SK-N-SH treated with all-trans-retinoic acid at 6 μM for 48 hours (cell line): ENCODE data around the gene ACTL9.

Source experiments
- ATAC-seq: fragments of 200-7000 bp; cut with Tn5 transposase; 3 replicates; pipeline ENCODE4 v1.9.1; 2020; ENCODE audit warnings: mild to moderate bottlenecking, moderate library complexity
- ARNTL ChIP-seq: fragments of 450-650 bp; formaldehyde crosslinking; IDR thresholded peaks from 2 replicates; pipeline ENCODE4 v1.5.0; 2020; ENCODE audit warnings: low read depth, mild to moderate bottlenecking, moderate library complexity, borderline replicate concordance
- BACH2 ChIP-seq: fragments of 250-450 bp; sonication (Bioruptor Pico); IDR thresholded peaks from 2 replicates; pipeline ENCODE4 v1.9.0; 2021; ENCODE audit warnings: mild to moderate bottlenecking, borderline replicate concordance
- CSDC2 ChIP-seq: fragments of 250-450 bp; sonication (Bioruptor Pico); IDR thresholded peaks from 2 replicates; pipeline ENCODE4 v1.5.0; 2020; ENCODE audit warnings: mild to moderate bottlenecking, moderate library complexity
- ESRRG ChIP-seq: fragments of 250-450 bp; sonication (Bioruptor Pico); IDR thresholded peaks from 2 replicates; pipeline ENCODE4 v1.6.1; 2021; ENCODE audit warnings: mild to moderate bottlenecking
- GLIS3 ChIP-seq: fragments of 250-450 bp; sonication (Bioruptor Pico); IDR thresholded peaks from 2 replicates; pipeline ENCODE4 v1.5.0; 2020; ENCODE audit warnings: mild to moderate bottlenecking, moderate library complexity
- ISL1 ChIP-seq: fragments of 250-450 bp; sonication (Bioruptor Pico); IDR thresholded peaks from 2 replicates; pipeline ENCODE4 v2.1.2; 2022; ENCODE audit warnings: mild to moderate bottlenecking, moderate library complexity
- OSR1 ChIP-seq: fragments of 250-450 bp; sonication (Bioruptor Pico); IDR thresholded peaks from 2 replicates; pipeline ENCODE4 v1.8.0; 2022; ENCODE audit warnings: moderate library complexity, mild to moderate bottlenecking, inconsistent platforms
- PPARA ChIP-seq: fragments of 250-450 bp; sonication (Bioruptor Pico); IDR thresholded peaks from 2 replicates; pipeline ENCODE4 v1.5.0; 2020; ENCODE audit warnings: mild to moderate bottlenecking, borderline replicate concordance
- RARB ChIP-seq: fragments of 250-450 bp; sonication (Bioruptor Pico); IDR thresholded peaks from 2 replicates; pipeline ENCODE4 v1.8.0; 2021; ENCODE audit warnings: mild to moderate bottlenecking, moderate library complexity
- SNAI2 ChIP-seq: fragments of 250-450 bp; sonication (Bioruptor Pico); IDR thresholded peaks from 2 replicates; pipeline ENCODE4 v1.5.0; 2020; ENCODE audit warnings: mild to moderate bottlenecking, moderate library complexity
- TCF4 ChIP-seq: fragments of 250-450 bp; sonication (Bioruptor Pico); IDR thresholded peaks from 2 replicates; pipeline ENCODE4 v1.8.0; 2021; ENCODE audit warnings: mild to moderate bottlenecking, moderate library complexity, borderline replicate concordance
- TOX ChIP-seq: fragments of 250-450 bp; sonication (Bioruptor Pico); IDR thresholded peaks from 2 replicates; pipeline ENCODE4 v1.8.0; 2021; ENCODE audit warnings: mild to moderate bottlenecking, moderate library complexity, borderline replicate concordance
- ZC3H10 ChIP-seq: fragments of 250-450 bp; sonication (Bioruptor Pico); IDR thresholded peaks from 2 replicates; pipeline ENCODE4 v1.5.1; 2021; ENCODE audit warnings: mild to moderate bottlenecking, moderate library complexity
- ZFP3 ChIP-seq: fragments of 250-450 bp; sonication (Bioruptor Pico); IDR thresholded peaks from 2 replicates; pipeline ENCODE4 v1.5.0; 2020; ENCODE audit warnings: mild to moderate bottlenecking, moderate library complexity
- ZFP30 ChIP-seq: fragments of 450-650 bp; formaldehyde crosslinking; IDR thresholded peaks from 2 replicates; pipeline ENCODE4 v1.5.0; 2022; ENCODE audit warnings: mild to moderate bottlenecking, moderate library complexity
- ZNF70 ChIP-seq: fragments of 450-650 bp; formaldehyde crosslinking; IDR thresholded peaks from 2 replicates; pipeline ENCODE4 v1.5.0; 2020; ENCODE audit warnings: mild to moderate bottlenecking, moderate library complexity
- ZNF8 ChIP-seq: fragments of 450-650 bp; formaldehyde crosslinking; IDR thresholded peaks from 2 replicates; pipeline ENCODE4 v1.5.0; 2020; ENCODE audit warnings: mild to moderate bottlenecking, moderate library complexity
- TF ChIP-seq, protein P1 (sequence below): fragments of 250-450 bp; sonication (Bioruptor Pico); IDR thresholded peaks from 2 replicates; pipeline ENCODE4 v1.8.0; 2021; ENCODE audit warnings: low read depth, mild to moderate bottlenecking, moderate library complexity, borderline replicate concordance
- TF ChIP-seq, protein P2 (sequence below): fragments of 250-450 bp; sonication (Bioruptor Pico); IDR thresholded peaks from 2 replicates; pipeline ENCODE4 v1.5.0; 2020; ENCODE audit warnings: mild to moderate bottlenecking, moderate library complexity
- TF ChIP-seq, protein P3 (sequence below): fragments of 250-450 bp; sonication (Bioruptor Pico); IDR thresholded peaks from 2 replicates; pipeline ENCODE4 v1.5.1; 2021; ENCODE audit warnings: mild to moderate bottlenecking, moderate library complexity
- TF ChIP-seq, protein P4 (sequence below): fragments of 250-450 bp; sonication (Bioruptor Pico); IDR thresholded peaks from 2 replicates; pipeline ENCODE4 v1.8.0; 2020; ENCODE audit warnings: mild to moderate bottlenecking, moderate library complexity, borderline replicate concordance
- TF ChIP-seq, protein P5 (sequence below): fragments of 250-450 bp; sonication (Bioruptor Pico); IDR thresholded peaks from 2 replicates; pipeline ENCODE4 v1.5.1; 2020; ENCODE audit warnings: low read depth, mild to moderate bottlenecking, moderate library complexity

Gene ACTL9

DNA sequence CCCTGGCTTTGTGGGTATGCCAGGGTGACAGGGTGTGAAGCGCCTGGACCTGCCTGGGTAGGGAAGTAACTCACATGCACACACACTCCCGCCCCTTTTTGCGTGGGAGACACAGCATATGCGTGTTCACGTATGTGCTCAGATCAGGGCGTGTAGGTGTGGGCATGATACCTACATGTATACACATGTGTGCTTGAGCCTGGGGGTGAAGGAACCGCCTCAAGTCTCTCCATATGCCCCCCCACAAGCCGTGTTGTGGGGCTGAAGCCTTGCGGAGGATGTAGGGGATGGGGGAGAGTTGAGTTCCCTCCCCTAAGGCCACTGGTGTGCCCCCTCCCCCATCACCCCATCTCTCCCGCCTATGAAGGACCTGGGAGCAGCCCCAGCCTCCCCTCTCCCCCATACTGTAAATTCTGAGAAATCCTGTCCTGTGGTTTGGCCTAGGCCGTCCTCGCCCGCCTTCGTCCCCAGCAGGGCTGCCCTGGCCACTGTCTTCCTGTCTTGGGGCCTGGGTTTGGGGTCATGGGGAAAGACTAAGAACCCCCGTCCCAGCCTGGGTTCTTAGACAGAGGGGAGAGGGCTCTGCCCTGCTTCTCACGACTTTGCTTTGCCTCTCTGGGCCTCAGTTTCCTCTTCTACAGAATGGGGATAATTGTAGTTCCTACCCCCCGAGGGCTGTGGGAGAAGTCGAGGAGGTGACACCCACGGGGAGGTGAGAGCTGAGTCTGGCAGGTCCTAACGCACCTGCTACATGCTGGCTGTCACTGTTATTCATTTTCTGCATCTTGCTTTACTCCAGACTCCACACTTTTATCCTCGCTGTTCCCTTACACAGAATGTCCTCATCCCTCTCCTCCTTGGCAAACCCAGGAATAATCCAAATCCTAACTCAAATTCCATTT is 14.3 kb downstream of the ACTL9 start:
- no peak for ATAC-seq
- TF ChIP-seq ZC3H10 (CRISPR knock-in tag) (no peak), TCF4 (CRISPR knock-in tag) (no peak), TOX (CRISPR knock-in tag) (no peak), GLIS3 (CRISPR knock-in tag) (no peak), ARNTL (no peak), ZNF70 (CRISPR knock-in tag) (no peak), OSR1 (CRISPR knock-in tag) (no peak), CSDC2 (CRISPR knock-in tag) (no peak), ISL1 (CRISPR knock-in tag) (no peak), ZFP3 (CRISPR knock-in tag) (no peak), RARB (CRISPR knock-in tag) (no peak), ESRRG (CRISPR knock-in tag) (no peak), ZNF8 (CRISPR knock-in tag) (no peak), BACH2 (CRISPR knock-in tag) (no peak), SNAI2 (CRISPR knock-in tag) (no peak)
- TF ChIP-seq, protein P1, sequence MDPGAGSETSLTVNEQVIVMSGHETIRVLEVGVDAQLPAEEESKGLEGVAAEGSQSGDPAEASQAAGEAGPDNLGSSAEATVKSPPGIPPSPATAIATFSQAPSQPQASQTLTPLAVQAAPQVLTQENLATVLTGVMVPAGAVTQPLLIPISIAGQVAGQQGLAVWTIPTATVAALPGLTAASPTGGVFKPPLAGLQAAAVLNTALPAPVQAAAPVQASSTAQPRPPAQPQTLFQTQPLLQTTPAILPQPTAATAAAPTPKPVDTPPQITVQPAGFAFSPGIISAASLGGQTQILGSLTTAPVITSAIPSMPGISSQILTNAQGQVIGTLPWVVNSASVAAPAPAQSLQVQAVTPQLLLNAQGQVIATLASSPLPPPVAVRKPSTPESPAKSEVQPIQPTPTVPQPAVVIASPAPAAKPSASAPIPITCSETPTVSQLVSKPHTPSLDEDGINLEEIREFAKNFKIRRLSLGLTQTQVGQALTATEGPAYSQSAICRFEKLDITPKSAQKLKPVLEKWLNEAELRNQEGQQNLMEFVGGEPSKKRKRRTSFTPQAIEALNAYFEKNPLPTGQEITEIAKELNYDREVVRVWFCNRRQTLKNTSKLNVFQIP (CRISPR knock-in tag): no peak
- TF ChIP-seq, protein P2, sequence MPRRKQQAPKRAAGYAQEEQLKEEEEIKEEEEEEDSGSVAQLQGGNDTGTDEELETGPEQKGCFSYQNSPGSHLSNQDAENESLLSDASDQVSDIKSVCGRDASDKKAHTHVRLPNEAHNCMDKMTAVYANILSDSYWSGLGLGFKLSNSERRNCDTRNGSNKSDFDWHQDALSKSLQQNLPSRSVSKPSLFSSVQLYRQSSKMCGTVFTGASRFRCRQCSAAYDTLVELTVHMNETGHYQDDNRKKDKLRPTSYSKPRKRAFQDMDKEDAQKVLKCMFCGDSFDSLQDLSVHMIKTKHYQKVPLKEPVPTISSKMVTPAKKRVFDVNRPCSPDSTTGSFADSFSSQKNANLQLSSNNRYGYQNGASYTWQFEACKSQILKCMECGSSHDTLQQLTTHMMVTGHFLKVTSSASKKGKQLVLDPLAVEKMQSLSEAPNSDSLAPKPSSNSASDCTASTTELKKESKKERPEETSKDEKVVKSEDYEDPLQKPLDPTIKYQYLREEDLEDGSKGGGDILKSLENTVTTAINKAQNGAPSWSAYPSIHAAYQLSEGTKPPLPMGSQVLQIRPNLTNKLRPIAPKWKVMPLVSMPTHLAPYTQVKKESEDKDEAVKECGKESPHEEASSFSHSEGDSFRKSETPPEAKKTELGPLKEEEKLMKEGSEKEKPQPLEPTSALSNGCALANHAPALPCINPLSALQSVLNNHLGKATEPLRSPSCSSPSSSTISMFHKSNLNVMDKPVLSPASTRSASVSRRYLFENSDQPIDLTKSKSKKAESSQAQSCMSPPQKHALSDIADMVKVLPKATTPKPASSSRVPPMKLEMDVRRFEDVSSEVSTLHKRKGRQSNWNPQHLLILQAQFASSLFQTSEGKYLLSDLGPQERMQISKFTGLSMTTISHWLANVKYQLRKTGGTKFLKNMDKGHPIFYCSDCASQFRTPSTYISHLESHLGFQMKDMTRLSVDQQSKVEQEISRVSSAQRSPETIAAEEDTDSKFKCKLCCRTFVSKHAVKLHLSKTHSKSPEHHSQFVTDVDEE (CRISPR knock-in tag): no peak
- TF ChIP-seq, protein P3, sequence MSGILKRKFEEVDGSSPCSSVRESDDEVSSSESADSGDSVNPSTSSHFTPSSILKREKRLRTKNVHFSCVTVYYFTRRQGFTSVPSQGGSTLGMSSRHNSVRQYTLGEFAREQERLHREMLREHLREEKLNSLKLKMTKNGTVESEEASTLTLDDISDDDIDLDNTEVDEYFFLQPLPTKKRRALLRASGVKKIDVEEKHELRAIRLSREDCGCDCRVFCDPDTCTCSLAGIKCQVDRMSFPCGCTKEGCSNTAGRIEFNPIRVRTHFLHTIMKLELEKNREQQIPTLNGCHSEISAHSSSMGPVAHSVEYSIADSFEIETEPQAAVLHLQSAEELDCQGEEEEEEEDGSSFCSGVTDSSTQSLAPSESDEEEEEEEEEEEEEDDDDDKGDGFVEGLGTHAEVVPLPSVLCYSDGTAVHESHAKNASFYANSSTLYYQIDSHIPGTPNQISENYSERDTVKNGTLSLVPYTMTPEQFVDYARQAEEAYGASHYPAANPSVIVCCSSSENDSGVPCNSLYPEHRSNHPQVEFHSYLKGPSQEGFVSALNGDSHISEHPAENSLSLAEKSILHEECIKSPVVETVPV: no peak
- TF ChIP-seq, protein P4, sequence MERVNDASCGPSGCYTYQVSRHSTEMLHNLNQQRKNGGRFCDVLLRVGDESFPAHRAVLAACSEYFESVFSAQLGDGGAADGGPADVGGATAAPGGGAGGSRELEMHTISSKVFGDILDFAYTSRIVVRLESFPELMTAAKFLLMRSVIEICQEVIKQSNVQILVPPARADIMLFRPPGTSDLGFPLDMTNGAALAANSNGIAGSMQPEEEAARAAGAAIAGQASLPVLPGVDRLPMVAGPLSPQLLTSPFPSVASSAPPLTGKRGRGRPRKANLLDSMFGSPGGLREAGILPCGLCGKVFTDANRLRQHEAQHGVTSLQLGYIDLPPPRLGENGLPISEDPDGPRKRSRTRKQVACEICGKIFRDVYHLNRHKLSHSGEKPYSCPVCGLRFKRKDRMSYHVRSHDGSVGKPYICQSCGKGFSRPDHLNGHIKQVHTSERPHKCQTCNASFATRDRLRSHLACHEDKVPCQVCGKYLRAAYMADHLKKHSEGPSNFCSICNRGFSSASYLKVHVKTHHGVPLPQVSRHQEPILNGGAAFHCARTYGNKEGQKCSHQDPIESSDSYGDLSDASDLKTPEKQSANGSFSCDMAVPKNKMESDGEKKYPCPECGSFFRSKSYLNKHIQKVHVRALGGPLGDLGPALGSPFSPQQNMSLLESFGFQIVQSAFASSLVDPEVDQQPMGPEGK (CRISPR knock-in tag): no peak
- TF ChIP-seq, protein P5, sequence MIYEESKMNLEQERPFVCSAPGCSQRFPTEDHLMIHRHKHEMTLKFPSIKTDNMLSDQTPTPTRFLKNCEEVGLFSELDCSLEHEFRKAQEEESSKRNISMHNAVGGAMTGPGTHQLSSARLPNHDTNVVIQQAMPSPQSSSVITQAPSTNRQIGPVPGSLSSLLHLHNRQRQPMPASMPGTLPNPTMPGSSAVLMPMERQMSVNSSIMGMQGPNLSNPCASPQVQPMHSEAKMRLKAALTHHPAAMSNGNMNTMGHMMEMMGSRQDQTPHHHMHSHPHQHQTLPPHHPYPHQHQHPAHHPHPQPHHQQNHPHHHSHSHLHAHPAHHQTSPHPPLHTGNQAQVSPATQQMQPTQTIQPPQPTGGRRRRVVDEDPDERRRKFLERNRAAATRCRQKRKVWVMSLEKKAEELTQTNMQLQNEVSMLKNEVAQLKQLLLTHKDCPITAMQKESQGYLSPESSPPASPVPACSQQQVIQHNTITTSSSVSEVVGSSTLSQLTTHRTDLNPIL (CRISPR knock-in tag): no peak

DNA sequence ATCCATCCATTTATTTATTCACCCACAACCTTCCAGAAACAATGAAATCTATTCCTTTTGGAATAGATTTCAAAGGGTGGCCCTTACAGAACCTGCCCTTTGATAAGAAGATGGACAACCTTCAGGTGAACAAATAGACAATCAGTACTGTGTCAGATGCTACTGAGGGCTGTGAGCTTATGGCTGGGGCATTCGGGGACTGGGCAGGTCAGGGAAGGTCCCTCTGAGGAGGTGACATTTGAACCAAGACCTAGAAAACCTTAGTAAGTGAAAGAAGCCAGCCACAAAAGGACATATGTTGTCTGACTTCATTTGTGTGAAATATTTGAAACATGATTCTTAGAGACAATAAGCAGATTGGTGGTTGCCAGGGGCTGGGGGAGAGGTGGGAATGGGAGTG is 15.7 kb downstream of the ACTL9 start:
- ATAC-seq: no peak
- TF ChIP-seq OSR1 (CRISPR knock-in tag): no peak
- TF ChIP-seq, protein P4 (CRISPR knock-in tag): no peak
- no peak for TF ChIP-seq PPARA (CRISPR knock-in tag)
- TF ChIP-seq, protein P3: no peak
- no peak for TF ChIP-seq RARB (CRISPR knock-in tag)
- no peak for TF ChIP-seq BACH2 (CRISPR knock-in tag)
- no peak for TF ChIP-seq ZC3H10 (CRISPR knock-in tag)
- no peak for TF ChIP-seq ESRRG (CRISPR knock-in tag)
- no peak for TF ChIP-seq TCF4 (CRISPR knock-in tag)
- no peak for TF ChIP-seq SNAI2 (CRISPR knock-in tag)
- TF ChIP-seq, protein P5 (CRISPR knock-in tag): no peak
- TF ChIP-seq ZNF70 (CRISPR knock-in tag): no peak
- TF ChIP-seq TOX (CRISPR knock-in tag): no peak
- no peak for TF ChIP-seq ZFP30
- TF ChIP-seq ZNF8 (CRISPR knock-in tag): no peak
- TF ChIP-seq CSDC2 (CRISPR knock-in tag): no peak
- TF ChIP-seq GLIS3 (CRISPR knock-in tag): no peak
- TF ChIP-seq ZFP3 (CRISPR knock-in tag): no peak
